Left renal cortex interstitium (tissue), 4 donors: ENCODE data around the gene PSMA1. TPM values are rescaled to one million over a fixed set of nuclear protein-coding genes. Genes with fewer than 3 reads are reported as not detected.
"Not testable (repeated sequence)": the region's sequence is repeated elsewhere in the genome, so short reads cannot be mapped to it uniquely, and the experiment has no call there.

Source experiments
- DNase-seq, 4 donors: peaks; one replicate each; pipeline ENCODE4 v3.0.0-alpha.2; 2013; ENCODE audit warnings: low read depth in 4 of 4, low spot score in 2 of 4, missing footprints in 1 of 4
- polyA plus RNA-seq, 4 donors: library from polyadenylated mRNA; unstranded; fragments of 120-200 nt; gene quantifications; one replicate each; pipeline ENCODE4 v1.2.1, GENCODE V29; 2013; ENCODE audit not compliant: insufficient read length in 4 of 4

The PSMA1 gene
- polyA plus RNA-seq: 100 to 1,000 TPM; 162 to 187 (median 172) TPM

- DNase-seq: peak; percentile 74 to 92 (median 86)
These were observed at the start of gene PSMA1 for GRCh38 chr11:14519917-14520746. Gene PSMA1, minus strand, starts transcription at chr11:14520386. Its CDS starts 87 bp downstream, at chr11:14520299.

GRCh38 chr11:14569516-14569915, 49.3 kb upstream of the PSMA1 start:
- DNase-seq: not testable (repeated sequence)

- DNase-seq: no peak
These were observed 47.0 kb upstream of the PSMA1 start for GRCh38 chr11:14567064-14567651.

GRCh38 chr11:14566331-14567063, 46.3 kb upstream of the PSMA1 start:
- DNase-seq: no peak

- DNase-seq: no peak
These were observed 45.7 kb upstream of the PSMA1 start for GRCh38 chr11:14565845-14566244.

- DNase-seq: no peak
These were observed 35.6 kb upstream of the PSMA1 start for GRCh38 chr11:14555818-14556217.

- DNase-seq: no peak
These were observed 34.8 kb upstream of the PSMA1 start for GRCh38 chr11:14554959-14555358.

- DNase-seq: no peak
These were observed 31.9 kb upstream of the PSMA1 start for GRCh38 chr11:14552089-14552488.

GRCh38 chr11:14551380-14551779, 31.2 kb upstream of the PSMA1 start:
- DNase-seq: no peak

- DNase-seq: no peak
These were observed 29.7 kb upstream of the PSMA1 start for GRCh38 chr11:14549891-14550290.

GRCh38 chr11:14547440-14547839, 27.3 kb upstream of the PSMA1 start:
- DNase-seq: no peak

- DNase-seq: no peak
These were observed 26.5 kb upstream of the PSMA1 start for GRCh38 chr11:14546672-14547071.

- DNase-seq: no peak
These were observed 24.4 kb upstream of the PSMA1 start for GRCh38 chr11:14544611-14545010.

- no peak for DNase-seq
These were observed 23.1 kb upstream of the PSMA1 start for GRCh38 chr11:14543260-14543659.

- DNase-seq: no peak
These were observed 22.1 kb upstream of the PSMA1 start for GRCh38 chr11:14542324-14542723.

- DNase-seq: no peak
These were observed 21.2 kb upstream of the PSMA1 start for GRCh38 chr11:14541192-14541947.

GRCh38 chr11:14539982-14540421, 19.8 kb upstream of the PSMA1 start:
- no peak for DNase-seq

GRCh38 chr11:14538926-14539554, 18.9 kb upstream of the PSMA1 start:
- DNase-seq: no peak

GRCh38 chr11:14538271-14538925, 18.2 kb upstream of the PSMA1 start:
- no peak for DNase-seq
